NCI-H510A (cell line): ENCODE data around the gene ATP8B4.

Source experiments
- DNase-seq: peaks from one replicate; lab custom pipeline; 2025; lab: John Stamatoyannopoulos, UW

Gene ATP8B4

DNA sequence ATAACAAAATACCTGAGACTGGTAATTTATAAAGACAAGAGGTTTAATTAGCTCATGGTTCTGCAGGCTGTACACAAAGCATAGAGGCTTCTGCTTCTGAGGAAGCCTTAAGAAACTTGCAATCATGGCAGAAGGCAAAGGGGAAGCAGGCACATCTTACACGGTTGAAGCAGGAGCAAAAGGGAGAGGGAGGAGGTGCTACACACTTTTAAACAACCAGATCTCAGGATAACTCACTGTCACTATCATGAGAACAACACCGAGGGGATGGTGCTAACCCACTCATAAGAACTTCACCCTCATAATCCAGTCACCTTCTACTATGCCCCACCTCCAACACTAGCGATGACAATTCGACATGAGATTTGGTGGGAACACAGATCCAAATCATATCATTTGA, 54.4 kb downstream of the ATP8B4 start:
- no peak for DNase-seq

DNA sequence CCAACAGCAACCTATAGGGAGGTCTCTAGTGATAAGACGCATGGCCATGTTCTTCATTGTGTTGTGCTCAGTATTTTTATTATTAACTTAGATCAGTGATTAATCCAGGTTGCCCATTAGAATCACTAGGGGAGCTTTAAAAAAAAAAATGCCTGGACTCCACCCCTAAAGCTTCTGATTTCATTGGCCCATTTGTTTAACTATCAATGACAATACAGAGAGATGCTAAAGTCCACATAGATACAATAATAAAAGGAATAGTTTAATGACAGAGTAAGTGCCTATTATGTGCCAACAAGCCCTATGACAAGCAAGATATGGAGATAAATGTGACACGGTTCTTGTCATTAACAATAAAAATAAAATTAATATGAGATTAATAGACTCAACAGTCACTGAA, 55.8 kb downstream of the ATP8B4 start:
- DNase-seq, result no peak

DNA sequence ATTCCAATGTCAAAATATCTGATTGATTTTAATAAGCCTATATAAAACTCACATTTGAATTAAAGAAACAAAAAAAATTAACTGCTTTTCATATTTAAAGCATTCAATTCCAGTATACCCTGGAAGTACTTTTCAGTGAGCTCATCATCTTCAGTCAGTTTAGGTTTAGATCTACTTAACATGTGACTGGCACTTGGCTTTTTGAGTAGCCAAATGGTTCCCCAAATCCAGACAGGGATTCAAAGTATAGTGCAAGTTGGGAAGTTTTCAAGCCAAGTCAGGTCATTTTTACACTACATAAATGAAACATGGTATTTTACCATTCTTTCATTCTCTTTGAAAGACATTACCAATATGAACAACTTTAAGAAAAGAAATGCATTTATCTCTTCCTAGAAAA, 57.5 kb downstream of the ATP8B4 start:
- DNase-seq, result no peak

DNA sequence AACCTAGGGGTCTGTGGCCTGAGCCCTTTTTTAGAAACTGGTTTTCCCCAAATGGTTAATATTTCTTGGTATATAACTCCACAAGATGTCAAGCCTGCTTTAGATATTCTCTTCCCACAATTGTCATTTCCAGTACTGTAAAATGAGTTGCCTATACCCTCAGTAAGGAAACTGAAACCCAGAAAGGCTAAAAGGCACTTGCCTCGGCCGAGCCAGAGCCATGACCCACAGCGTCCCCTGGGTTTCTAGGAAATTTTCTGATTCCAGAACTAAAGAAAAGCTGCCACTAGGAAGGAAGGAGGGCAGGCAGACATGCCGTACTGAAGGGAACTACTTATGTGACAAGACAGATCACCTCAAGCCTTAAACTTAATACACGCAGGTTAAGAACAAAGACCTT, 59.1 kb downstream of the ATP8B4 start:
- DNase-seq, result no peak

DNA sequence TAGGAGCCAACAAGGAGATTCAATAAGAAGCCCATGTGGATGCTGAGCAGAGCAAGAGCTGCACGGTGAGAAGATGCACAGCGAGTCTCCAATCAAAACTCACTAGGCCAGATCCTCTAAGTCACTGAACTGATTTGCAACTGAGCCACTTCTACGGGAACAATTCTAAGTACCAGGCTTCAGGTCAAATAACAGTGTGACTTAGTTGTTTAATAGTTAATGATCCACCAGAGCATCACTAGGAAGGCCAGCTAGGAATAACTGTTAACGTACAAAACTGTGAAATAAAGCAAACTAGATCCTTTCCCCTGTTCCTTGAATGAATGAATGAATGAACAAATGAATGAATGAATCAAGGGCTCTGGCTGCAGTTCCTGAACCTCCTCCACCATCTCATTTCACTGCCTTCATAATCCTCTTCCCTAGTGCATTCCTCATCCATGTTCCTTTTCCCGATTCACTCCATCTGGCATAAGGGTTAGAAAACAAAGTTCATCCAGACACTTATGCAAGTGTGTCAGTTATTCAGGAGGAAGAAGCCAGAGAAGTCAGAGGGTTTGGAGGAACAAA, 59.7 kb downstream of the ATP8B4 start:
- no peak for DNase-seq

DNA sequence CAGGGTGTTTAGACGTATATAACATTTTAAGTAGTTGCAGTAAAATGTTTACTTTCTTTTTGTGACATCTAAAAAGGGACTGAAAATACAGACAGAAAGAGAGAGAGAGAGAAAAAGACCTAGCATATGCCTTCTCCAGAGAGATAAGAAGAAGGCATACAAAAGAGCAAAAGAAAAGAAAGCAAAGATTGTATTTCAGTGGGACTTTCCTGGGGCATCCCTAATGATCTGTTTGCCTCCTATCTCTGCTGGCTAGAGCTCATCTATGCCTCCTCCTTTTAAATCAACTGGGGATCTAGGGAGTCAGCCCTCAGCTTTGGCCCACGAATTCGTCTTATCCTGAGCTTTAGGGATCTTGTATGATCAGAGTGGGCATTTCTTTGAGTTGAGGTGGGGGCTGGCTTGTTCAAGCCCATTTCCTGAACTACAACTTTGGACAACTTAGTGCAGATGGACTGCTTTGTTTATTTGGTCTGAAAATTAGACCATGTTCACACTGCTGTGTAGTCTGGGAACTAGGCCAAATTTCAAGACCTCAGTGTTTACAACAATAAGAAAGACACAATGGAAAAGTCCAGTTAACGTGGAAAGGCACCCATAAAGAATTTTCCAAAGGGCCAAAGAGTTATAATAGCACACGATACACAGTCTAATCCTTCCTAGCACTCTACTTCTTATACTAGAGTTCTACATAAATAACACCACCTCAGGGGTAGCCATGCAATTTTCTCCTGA, 61.0 kb downstream of the ATP8B4 start:
- no peak for DNase-seq

DNA sequence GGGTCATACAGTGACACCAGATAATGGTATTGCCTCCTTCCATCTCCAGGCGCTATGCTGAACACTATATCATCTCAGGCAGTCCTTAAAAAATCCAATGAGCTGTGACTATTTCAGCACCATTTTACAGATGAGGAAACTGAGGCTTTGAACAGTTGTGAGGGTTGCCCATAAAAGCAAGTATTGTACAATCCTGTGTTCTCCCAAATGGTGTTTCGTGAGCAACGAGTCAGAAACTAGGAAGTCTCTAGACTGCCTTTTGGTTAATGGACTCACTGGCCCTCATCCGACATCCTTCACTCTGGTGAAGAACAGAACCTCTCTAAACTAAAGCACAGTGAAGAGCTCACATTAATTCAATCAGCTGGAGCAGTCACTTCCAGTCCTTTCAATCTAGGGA, 61.8 kb downstream of the ATP8B4 start:
- no peak for DNase-seq

DNA sequence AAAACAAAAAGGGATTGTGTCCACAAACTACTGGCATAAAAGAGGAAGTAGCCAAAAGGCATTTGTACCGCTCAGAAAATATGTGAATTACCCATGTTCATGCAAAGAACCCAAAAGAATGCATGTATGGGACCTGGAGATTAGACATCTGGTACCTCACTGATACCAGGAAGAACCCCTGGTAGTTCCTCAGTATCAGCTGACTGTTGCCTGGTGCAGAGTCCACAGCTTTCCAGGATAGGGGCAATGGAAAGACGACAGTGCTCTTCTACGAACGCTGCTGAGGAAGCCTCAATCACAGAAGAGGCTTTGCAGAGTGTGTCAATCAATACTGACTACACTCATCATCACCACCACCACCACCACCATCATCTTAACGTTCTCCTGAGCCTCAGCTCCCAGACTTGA, 63.3 kb downstream of the ATP8B4 start:
- DNase-seq, result no peak

DNA sequence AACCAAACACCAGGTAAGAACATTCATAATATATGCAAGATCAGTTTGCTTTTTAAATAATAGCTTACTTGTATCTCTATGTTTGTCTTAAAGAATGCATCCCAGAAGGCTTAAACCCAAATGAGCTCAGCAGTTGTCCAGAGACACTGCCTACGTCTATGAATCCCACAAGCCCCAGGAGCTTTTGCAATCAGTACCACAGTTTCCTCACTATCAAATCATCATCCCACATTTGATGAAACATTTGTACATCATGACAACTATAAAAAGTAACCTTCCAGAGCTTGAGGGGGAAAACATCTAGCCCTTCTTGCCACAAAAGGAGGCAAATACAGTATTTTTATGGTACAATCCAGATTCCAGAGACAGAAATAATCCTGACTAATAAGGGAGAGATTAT, 63.7 kb downstream of the ATP8B4 start:
- DNase-seq, result no peak

DNA sequence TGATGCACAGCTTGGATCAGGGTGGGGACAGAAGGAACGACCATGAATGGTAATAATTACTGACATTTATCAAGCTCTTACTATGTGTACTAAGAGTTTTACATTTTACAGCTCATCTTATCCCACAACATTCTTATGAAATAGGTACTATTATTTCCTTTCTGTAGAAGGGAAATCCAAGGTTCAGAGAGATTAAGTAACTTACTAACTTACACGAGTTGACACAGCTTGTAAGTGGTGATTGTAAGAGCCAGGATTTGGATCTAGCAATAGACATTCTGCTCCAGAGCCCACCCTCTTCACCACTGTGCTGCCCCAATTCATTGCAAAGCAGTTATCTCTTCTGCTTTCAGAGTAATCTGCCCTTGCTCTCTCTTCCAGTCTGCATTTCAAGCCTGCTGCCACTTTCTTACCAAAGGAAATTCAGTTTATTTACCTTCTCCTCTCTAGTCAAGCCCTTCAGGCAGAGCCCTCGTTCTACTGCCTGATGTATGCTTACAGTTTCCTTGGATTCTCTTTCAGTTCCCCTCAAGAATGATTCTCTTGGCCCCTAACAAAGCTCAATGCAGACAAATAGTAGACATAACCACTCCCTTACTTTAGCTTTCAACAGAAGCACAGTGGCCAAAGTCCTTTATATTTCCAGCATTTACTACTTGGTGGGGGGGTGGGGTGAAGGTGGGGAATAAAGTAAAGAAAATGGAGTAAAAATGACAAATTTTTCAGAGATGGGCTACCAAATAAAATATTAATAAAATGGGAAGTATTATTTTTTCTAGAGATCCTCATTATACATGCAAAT, 65.8 kb downstream of the ATP8B4 start:
- DNase-seq, result no peak

DNA sequence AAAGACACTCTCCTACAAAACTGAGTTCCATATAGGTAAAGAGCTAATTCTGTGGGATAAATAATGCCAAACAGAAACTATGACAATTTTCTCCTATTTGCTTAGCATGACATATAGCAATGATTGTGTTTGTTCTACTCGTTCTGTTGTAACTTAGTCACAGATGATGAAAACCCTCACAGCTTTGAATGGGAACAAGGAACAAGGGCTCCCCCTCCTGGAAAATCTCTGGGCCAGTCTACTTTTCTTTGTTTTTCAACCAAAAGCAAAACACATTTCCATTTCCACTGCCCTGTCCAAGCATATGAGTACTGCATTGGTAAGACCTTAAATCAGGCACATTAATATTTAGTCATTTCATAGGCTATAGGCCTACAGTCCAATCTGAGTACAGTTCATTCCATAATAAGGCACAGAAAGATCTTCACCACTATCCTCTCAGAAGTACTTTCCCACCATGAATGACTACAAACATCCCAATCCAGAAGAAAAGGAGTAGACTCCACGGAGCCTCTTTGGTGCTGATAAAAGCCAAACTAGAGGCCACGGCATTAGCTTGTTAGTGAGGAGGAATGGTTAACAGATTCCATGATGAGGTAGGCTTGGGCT, 67.1 kb downstream of the ATP8B4 start:
- DNase-seq, result no peak

DNA sequence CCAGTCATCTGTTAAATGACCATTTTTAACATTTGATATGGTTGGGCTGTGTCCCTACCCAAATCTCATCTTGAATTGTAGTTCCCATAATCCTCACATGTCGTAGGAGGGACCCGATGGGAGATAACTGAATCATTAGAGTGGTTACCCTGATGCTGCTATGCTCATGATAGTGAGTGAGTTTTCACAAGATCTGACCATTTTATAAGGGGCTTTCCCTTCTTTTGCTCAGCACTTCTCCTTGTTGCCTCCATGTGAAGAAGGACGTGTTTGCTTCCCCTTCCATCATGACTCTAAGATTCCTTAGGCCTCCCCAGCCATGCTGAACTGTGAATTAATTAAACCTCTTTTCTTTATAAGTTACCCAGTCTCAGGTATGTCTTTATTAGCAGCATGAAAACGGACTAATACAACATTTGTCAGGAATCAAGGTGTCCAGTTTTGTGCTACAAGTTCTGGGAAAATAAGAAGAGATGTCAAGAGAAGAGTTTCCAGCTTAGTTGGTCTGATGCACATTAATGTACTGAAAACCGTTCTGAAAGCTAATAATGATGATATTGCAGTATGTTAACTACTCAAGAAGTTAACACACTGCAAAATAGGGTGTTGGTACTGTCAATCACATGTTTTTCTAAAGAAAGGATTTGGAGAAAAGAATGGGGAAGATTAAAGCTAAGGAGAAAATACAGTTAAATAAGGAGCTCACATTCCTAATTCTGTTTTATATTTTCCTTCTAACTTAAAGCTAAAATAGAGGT, 67.9 kb downstream of the ATP8B4 start:
- no peak for DNase-seq

DNA sequence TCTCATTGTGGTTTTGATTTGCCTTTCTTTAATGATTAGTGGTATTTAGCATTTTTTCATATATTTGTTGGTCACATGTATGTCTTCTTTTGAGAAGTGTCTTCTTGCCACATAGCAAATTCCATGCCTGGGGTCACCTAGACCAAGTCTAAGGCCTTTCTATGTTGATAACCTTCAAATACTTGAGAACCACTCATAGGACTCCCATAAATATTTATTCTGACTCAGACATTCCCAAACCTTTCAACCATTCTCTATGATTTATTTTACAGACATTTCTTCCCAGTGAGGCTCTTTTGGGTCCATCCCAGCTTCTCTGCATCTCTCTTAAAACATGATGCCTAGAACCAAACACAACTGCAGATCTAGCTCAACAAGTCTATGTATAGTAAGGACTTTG, 69.2 kb downstream of the ATP8B4 start:
- no peak for DNase-seq

DNA sequence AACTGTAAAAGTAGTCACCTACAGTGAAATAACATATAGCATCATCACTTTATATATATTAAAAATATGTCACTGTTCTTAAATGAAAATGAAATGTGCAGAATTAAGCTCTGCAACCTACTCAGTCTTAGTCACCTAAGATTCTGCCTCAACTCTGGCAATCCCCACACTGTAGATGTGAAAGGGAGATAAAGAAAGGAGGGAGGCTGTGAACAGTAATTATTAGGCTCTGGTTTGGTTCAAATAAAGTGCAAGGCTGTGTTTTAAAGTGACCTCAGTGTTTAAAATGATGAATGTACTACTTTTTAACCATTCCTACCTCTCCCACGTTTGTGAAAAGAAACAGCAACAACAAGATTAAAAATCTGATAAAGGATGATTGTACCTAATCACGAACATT, 72.2 kb downstream of the ATP8B4 start:
- no peak for DNase-seq

DNA sequence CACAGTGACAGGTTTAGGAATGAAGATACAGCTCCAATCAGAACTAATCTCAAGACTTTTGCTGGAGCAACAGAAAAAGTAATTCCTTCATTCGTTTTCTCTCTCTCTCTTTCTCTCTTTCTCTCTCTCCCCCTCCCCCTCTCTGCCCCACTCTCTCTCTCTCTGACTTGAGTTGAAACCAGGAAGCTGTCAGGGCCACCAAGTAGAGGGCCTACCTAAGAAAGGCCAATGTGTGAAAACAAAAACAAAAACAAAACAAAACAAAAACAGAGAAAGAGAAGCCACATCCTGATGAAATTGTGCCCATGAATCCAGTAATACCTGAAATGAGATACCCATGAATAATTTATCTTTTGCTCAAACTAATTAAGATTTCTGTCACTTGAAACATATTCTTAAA, 72.9 kb downstream of the ATP8B4 start:
- no peak for DNase-seq

DNA sequence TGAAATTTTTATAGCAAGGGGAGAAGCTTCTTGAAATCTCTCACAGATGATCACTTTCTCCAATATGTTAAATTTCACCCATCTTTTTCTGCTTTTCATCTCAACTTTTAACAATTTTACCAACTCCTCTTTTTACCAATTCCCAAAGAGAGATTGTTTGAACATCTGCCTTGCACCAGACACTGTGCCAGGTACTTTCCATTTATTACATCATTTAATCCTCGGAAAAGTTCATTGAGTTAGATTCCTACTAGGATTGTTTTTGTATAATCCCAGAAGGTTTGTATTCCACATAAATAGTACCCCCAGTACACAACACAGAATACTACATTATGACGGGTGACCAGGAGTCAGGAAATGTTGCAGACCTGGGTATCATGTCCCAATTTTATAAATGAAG, 74.1 kb downstream of the ATP8B4 start:
- no peak for DNase-seq

DNA sequence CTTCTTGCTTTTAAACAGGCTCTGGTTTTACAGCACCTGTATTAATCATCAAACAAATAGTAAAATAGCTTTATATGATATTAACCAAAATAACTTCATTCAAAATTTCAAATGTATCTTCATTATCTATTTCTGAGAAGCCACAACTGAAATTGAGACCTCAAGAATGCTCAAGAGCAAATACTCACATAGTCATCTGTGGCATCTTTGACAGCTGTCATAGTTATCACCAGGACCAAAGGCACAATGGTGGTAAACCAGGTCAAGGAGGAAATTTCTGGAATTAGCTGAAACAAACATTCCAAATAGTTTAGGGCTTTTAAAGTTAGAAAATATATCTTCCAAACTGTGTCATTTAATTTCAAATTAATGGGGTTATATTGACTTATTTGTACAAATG, 74.6 kb downstream of the ATP8B4 start:
- DNase-seq, result no peak

DNA sequence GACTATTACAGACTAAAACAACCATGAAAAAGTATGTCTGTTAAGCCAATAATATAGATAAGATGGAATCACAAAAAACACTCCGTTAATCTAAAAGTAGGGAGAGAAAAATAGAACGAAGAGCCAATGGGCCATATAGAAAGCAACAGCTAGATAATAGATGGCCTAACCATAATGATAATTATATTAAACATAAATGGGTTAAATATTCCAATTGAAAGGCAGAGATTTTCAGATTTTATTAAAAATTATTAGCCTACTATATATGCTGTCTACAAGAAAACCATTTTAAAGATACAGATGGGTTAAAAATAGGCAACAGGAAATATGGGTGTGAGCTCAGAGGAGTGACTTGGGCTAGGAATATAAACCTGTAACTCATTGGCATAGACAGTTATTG, 76.3 kb downstream of the ATP8B4 start:
- no peak for DNase-seq

DNA sequence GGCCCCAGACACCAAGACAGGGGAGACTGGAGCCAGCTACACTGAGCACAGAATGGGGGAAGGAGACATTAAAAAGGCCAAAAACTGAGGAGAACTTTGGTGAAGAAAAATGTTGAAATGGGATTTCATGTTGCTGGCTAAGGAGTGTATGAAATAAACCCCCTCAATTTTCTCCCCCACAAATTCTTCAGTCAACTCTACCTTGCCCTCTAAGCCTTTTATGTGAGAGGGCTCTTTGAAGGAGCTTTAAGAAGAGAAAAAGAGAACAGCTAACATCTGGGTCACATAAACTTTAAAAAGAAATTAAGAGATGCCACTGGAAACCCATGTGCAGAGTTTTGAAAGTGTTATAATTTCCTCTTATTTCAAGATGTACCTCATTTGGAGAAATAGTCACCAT, 88.6 kb downstream of the ATP8B4 start:
- no peak for DNase-seq

DNA sequence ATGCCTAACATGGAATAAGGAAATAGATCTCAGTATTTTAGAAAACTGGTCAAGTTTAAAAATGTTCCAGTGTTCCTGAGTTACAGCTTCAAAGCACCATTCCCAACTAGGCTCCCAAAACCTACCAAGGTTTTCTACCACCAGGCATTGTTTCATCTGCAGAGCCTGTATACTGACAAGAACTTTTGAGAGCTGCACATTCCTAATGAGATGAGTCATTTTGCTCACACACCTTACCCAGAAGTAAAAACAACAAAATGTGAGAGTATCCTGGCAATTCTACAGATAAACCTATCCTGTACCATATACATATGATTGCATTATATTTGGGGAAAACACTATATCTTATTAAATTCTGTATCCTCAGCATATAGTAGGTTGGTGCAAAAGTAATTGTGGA, 90.7 kb downstream of the ATP8B4 start:
- no peak for DNase-seq

DNA sequence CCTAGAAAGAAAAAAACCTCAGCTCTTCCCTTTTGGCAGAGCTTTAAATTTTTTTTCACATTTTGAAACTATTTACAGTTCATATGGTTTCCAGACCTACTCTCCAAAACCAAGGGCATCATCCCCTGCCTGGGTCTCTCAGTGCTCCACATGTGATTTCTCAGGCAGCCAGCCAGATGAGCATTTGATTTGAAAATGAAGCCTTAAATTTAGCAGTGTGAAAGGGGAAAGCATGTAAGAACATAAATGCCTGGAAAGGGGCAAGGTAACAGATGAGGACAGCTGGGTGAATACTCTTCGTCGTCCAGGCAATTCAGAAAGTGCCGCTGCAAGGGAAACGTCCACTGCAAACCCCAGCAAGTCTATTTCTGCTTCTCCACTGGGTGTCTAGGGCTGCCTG, 94.8 kb downstream of the ATP8B4 start:
- DNase-seq, result no peak

DNA sequence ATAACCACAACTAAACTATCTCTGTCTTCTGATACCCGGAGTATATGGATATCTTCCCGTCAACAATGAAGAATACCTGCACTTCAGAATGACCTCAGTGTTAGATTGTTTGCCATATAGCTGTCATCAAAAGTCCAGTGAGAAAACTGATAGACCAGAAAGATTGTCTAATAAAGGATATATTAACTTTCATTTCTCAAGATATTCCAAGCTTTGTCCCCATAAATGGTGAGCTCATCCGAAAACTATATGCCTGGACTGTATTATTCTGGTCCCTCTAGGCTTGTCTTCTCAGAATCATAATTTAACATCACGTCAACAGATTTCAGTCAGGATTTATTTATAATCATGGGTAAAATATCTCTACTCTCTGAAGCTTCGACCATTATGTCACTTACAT, 100.5 kb downstream of the ATP8B4 start:
- no peak for DNase-seq
